NCI-H446 (cell line): ENCODE data around the gene CXCL17.

Experiments used
- DNase-seq, 2 experiments: peaks; one replicate each; lab custom pipeline; 2025; lab: John Stamatoyannopoulos, UW

Gene CXCL17

GRCh38 chr19:42397263-42398166, 45.2 kb downstream of the CXCL17 start:
- DNase-seq, result no peak

GRCh38 chr19:42396381-42397262, 46.1 kb downstream of the CXCL17 start:
- peak; percentile 98 to 100 for DNase-seq

GRCh38 chr19:42394751-42395150, 48.0 kb downstream of the CXCL17 start:
- no peak for DNase-seq

- no peak for DNase-seq
These were observed 50.6 kb downstream of the CXCL17 start for GRCh38 chr19:42392165-42392564.

- no peak for DNase-seq
These were observed 52.8 kb downstream of the CXCL17 start, which contains the start of gene CNFN for GRCh38 chr19:42389899-42390298. Gene CNFN, minus strand, starts transcription at chr19:42390297. Its CDS starts 1,260 bp downstream, at chr19:42389037.

GRCh38 chr19:42388851-42389489, 53.8 kb downstream of the CXCL17 start:
- DNase-seq, result no peak

- peak; percentile 23 to 55 for DNase-seq
These were observed 55.6 kb downstream of the CXCL17 start for GRCh38 chr19:42386974-42387707.

- no peak for DNase-seq
These were observed 62.6 kb downstream of the CXCL17 start for GRCh38 chr19:42380155-42380554.
